Panc1 (cell line): Measurements from ENCODE around the gene PSMC6. TPM values are rescaled to one million over a fixed set of nuclear protein-coding genes. Genes with fewer than 3 reads are reported as not detected.

Experiments
- ATAC-seq: fragments of 200-7000 bp; cut with Tn5 transposase; 2 replicates; pipeline ENCODE4 v1.9.1; 2020; ENCODE audit warnings: mild to moderate bottlenecking, moderate library complexity
- BruUV-seq: library from RNA; stranded (reverse); fragments of 400-500 nt; replicated peaks from 2 replicates; lab custom pipeline; 2021; lab: Mats Ljungman, UMichigan
- CTCF ChIA-PET: fragments of 300-600 bp; sonication (Branson Sonifier 250); formaldehyde crosslinking; loops from one replicate; lab custom pipeline; 2022; ENCODE audit warnings: antibody characterized with exemption; lab: Charles Lee
- POLR2A ChIA-PET: fragments of 300-600 bp; sonication (Branson Sonifier 250); formaldehyde crosslinking; loops from one replicate; lab custom pipeline; 2022; ENCODE audit warnings: antibody characterized with exemption; lab: Charles Lee
- DNase-seq: peaks from one replicate; pipeline ENCODE4 v3.0.0-alpha.2; 2010; ENCODE audit warnings: low read depth, low spot score
- H3K27ac ChIP-seq: 2 replicates; pipeline ENCODE4 v1.5.1; 2011; ENCODE audit warnings: mild to moderate bottlenecking, low read length, inconsistent platforms
- H3K27me3 ChIP-seq: fragments of 200-500 bp; sonication (Bioruptor generic); 2 replicates; pipeline ENCODE4 v1.6.0; 2014; ENCODE audit warnings: low read length, inconsistent platforms; ENCODE audit not compliant: control insufficient read depth, insufficient read depth
- H3K36me3 ChIP-seq: fragments of 200-500 bp; sonication (Bioruptor generic); 2 replicates; pipeline ENCODE4 v1.5.1; 2014; ENCODE audit warnings: inconsistent platforms, mild to moderate bottlenecking, low read length, moderate library complexity; ENCODE audit not compliant: control insufficient read depth, insufficient read depth
- H3K4me1 ChIP-seq: 2 replicates; pipeline ENCODE4 v1.5.1; 2011; ENCODE audit warnings: inconsistent platforms, mild to moderate bottlenecking, low read length, moderate library complexity; ENCODE audit not compliant: control insufficient read depth, insufficient read depth
- H3K4me3 ChIP-seq, 2 experiments: 2 replicates each; pipeline ENCODE4 v1.5.1; 2011 to 2012; ENCODE audit warnings: low read depth in 2 of 2, low read length in 2 of 2, mild to moderate bottlenecking in 2 of 2, inconsistent platforms in 1 of 2, moderate library complexity in 1 of 2
- H3K9me3 ChIP-seq: fragments of 200-500 bp; sonication (Bioruptor generic); 2 replicates; pipeline ENCODE4 v1.5.1; 2014; ENCODE audit warnings: low read depth, mild to moderate bottlenecking, inconsistent platforms, low read length, moderate library complexity; ENCODE audit not compliant: control insufficient read depth, insufficient read depth
- POLR2AphosphoS5 ChIP-seq: IDR thresholded peaks from 2 replicates; pipeline ENCODE4 v1.6.1; 2012; ENCODE audit warnings: mild to moderate bottlenecking, low read depth, low read length, moderate library complexity
- SIN3A ChIP-seq: IDR thresholded peaks from 2 replicates; pipeline ENCODE4 v1.6.1; 2012; ENCODE audit warnings: low read depth, mild to moderate bottlenecking, low read length, moderate library complexity, borderline replicate concordance; ENCODE audit not compliant: insufficient read depth
- TCF7L2 ChIP-seq: IDR thresholded peaks from 2 replicates; pipeline ENCODE4 v1.6.1; 2011; ENCODE audit warnings: mild to moderate bottlenecking, low read depth, low read length, inconsistent platforms
- in situ Hi-C: cut with HindIII; loops from 2 replicates; pipeline ENCODE4 v1.10.0; 2016; ENCODE audit warnings: low sequenced_read_pairs, low pct_unique_long_range_greater_than_20kb
- intact Hi-C: fragments of 100-400 bp; cut with micrococcal nuclease; formaldehyde crosslinking; loops from one replicate; pipeline ENCODE4 v1.10.0; 2022; ENCODE audit not compliant: unreplicated experiment
- total RNA-seq: library from RNA; stranded (reverse); gene quantifications from one replicate; pipeline ENCODE4 v1.2.1, GENCODE V29; 2021; ENCODE audit not compliant: unreplicated experiment
- TF ChIP-seq, protein P1 (sequence below), 2 experiments: IDR thresholded peaks; 2 replicates each; pipeline ENCODE4 v1.6.1; 2011 to 2012; ENCODE audit warnings: low read depth in 2 of 2, control low read depth in 1 of 2, low read length in 1 of 2, mild to moderate bottlenecking in 1 of 2, moderate library complexity in 1 of 2; ENCODE audit not compliant: insufficient read depth in 1 of 2
- TF ChIP-seq, protein P2 (sequence below): fragments of 450-650 bp; IDR thresholded peaks from 2 replicates; pipeline ENCODE4 v1.5.1; 2017; ENCODE audit warnings: mild to moderate bottlenecking

Gene PSMC6
- total RNA-seq, 1 experiment from 2014 or later = 62.1 TPM

DNA sequence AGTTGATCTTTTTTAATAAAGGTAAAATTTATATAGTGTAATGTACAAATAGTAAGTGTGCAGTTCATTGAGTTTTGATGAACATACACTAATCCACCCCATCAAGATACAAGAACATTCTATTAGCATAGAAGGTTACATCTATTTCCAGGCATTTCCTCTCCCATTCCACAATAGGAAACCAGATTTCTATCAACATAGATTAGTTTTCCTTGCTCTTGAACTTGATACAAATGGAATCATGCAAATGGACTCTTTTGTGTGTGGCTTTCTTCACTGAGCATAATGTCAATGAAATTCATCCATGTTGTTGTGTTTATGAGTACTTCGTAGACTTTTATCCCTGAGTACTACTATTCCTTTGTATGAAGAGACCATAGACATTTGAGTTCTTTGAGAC is 33.8 kb downstream of the PSMC6 start:
- no peak for DNase-seq
- no peak overlapping the region for H3K4me3 ChIP-seq
- ChIA-PET POLR2A (interaction anchor here (0.5 kb wide), 1 partner anchor 29 kb away, joined by 3 read pairs; no protein-coding TSS in a partner anchor), CTCF (no interaction called here)
- TF ChIP-seq, protein P1, sequence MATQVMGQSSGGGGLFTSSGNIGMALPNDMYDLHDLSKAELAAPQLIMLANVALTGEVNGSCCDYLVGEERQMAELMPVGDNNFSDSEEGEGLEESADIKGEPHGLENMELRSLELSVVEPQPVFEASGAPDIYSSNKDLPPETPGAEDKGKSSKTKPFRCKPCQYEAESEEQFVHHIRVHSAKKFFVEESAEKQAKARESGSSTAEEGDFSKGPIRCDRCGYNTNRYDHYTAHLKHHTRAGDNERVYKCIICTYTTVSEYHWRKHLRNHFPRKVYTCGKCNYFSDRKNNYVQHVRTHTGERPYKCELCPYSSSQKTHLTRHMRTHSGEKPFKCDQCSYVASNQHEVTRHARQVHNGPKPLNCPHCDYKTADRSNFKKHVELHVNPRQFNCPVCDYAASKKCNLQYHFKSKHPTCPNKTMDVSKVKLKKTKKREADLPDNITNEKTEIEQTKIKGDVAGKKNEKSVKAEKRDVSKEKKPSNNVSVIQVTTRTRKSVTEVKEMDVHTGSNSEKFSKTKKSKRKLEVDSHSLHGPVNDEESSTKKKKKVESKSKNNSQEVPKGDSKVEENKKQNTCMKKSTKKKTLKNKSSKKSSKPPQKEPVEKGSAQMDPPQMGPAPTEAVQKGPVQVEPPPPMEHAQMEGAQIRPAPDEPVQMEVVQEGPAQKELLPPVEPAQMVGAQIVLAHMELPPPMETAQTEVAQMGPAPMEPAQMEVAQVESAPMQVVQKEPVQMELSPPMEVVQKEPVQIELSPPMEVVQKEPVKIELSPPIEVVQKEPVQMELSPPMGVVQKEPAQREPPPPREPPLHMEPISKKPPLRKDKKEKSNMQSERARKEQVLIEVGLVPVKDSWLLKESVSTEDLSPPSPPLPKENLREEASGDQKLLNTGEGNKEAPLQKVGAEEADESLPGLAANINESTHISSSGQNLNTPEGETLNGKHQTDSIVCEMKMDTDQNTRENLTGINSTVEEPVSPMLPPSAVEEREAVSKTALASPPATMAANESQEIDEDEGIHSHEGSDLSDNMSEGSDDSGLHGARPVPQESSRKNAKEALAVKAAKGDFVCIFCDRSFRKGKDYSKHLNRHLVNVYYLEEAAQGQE (IDR thresholded peaks at IDR 0.05; ENCODE audit: insufficient read depth in 1 of 2, low read depth in 2 of 2, low read length in 1 of 2) = no peak
- TF ChIP-seq SIN3A (no peak), TCF7L2 (no peak), POLR2AphosphoS5 (no peak)
- TF ChIP-seq, protein P2, sequence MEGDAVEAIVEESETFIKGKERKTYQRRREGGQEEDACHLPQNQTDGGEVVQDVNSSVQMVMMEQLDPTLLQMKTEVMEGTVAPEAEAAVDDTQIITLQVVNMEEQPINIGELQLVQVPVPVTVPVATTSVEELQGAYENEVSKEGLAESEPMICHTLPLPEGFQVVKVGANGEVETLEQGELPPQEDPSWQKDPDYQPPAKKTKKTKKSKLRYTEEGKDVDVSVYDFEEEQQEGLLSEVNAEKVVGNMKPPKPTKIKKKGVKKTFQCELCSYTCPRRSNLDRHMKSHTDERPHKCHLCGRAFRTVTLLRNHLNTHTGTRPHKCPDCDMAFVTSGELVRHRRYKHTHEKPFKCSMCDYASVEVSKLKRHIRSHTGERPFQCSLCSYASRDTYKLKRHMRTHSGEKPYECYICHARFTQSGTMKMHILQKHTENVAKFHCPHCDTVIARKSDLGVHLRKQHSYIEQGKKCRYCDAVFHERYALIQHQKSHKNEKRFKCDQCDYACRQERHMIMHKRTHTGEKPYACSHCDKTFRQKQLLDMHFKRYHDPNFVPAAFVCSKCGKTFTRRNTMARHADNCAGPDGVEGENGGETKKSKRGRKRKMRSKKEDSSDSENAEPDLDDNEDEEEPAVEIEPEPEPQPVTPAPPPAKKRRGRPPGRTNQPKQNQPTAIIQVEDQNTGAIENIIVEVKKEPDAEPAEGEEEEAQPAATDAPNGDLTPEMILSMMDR = no peak
- no peak overlapping the region for H3K27ac ChIP-seq
- H3K9me3 ChIP-seq = no peaks in the 10 kb centered on the region
- intact Hi-C loops = no loop called here
- H3K4me1 ChIP-seq = no peaks in the 10 kb centered on the region
- no TSS peak for BruUV-seq
- ATAC-seq = no peak
- in situ Hi-C loops = no loop called here
- no peaks in the 10 kb centered on the region for H3K27me3 ChIP-seq
- H3K36me3 ChIP-seq = no peaks in the 10 kb centered on the region; the same call in 1 of the 2 replicates

DNA sequence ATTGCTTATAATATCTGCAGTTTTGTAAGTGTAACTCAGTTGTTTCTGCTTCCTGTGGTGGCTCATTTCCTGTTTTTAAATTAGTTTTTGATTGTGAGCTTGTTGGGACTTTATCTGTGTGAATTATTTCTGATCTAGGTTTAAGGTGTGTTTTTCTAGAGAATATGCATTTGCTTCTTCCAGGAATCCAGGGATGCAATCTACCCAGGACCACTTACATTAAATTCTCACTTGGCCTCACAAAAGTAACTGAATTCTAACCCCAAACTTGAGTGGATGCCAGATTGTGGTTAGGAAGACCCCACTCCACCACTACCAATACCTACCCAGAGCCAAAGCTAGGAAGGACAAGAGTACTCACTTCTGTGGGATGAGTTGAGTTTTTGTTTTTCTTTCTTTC is 34.9 kb downstream of the PSMC6 start:
- ATAC-seq (no peak), DNase-seq (no peak)
- intact Hi-C loops (no loop called here), in situ Hi-C loops (no loop called here)
- Histone ChIP-seq H3K4me3 (no peak overlapping the region), H3K27me3 (no peaks in the 10 kb centered on the region), H3K9me3 (no peaks in the 10 kb centered on the region), H3K4me1 (no peaks in the 10 kb centered on the region), H3K27ac (no peak overlapping the region), H3K36me3 (no peaks in the 10 kb centered on the region; the same call in 1 of the 2 replicates)
- ChIA-PET POLR2A (interaction anchor here (0.5 kb wide), 1 partner anchor 101 kb away, joined by 5 read pairs; no protein-coding TSS in a partner anchor), CTCF (no interaction called here)
- TF ChIP-seq, protein P2 = no peak
- TF ChIP-seq, protein P1 (IDR thresholded peaks at IDR 0.05; ENCODE audit: insufficient read depth in 1 of 2, low read depth in 2 of 2, low read length in 1 of 2) = no peak
- no peak for TF ChIP-seq SIN3A
- TF ChIP-seq POLR2AphosphoS5 = no peak
- TF ChIP-seq TCF7L2 = no peak
- BruUV-seq = no TSS peak
